GM19395 (cell line): ENCODE data around the gene FSTL4.
"Not testable (repeated sequence)": the region's sequence is repeated elsewhere in the genome, so short reads cannot be mapped to it uniquely, and the experiment has no call there.

Experiments used
- ATAC-seq: cut with Tn5 transposase; IDR thresholded peaks from one replicate; pipeline ENCODE4 v1.9.1; 2021; ENCODE audit warnings: mild to moderate bottlenecking, moderate library complexity; ENCODE audit not compliant: unreplicated experiment

Gene FSTL4

GRCh38 chr5:133214153-133214820, 398.1 kb downstream of the FSTL4 start:
- ATAC-seq, result no peak

GRCh38 chr5:133205649-133206048, 406.7 kb downstream of the FSTL4 start:
- no peak for ATAC-seq

- no peak for ATAC-seq
Measured at GRCh38 chr5:133205204-133205603, 407.1 kb downstream of the FSTL4 start.

- no peak for ATAC-seq
Measured at GRCh38 chr5:133203317-133204305, 408.7 kb downstream of the FSTL4 start.

GRCh38 chr5:133202066-133202665, 410.2 kb downstream of the FSTL4 start:
- ATAC-seq, result no peak

GRCh38 chr5:133201310-133201709, 411.0 kb downstream of the FSTL4 start:
- no peak for ATAC-seq

GRCh38 chr5:133200256-133200655, 412.1 kb downstream of the FSTL4 start:
- ATAC-seq, result no peak

- no peak for ATAC-seq
Measured at GRCh38 chr5:133199417-133200178, 412.7 kb downstream of the FSTL4 start.

GRCh38 chr5:133198511-133198910, 413.8 kb downstream of the FSTL4 start:
- no peak for ATAC-seq

GRCh38 chr5:133196441-133197085, 415.8 kb downstream of the FSTL4 start:
- no peak for ATAC-seq

GRCh38 chr5:133195250-133195649, 417.1 kb downstream of the FSTL4 start:
- no peak for ATAC-seq

GRCh38 chr5:133193794-133194193, 418.5 kb downstream of the FSTL4 start:
- ATAC-seq, result no peak

GRCh38 chr5:133192716-133193115, 419.6 kb downstream of the FSTL4 start:
- ATAC-seq, result no peak

- ATAC-seq, result no peak
Measured at GRCh38 chr5:133189881-133190280, 422.5 kb downstream of the FSTL4 start.

- ATAC-seq, result no peak
Measured at GRCh38 chr5:133179405-133179804, 432.9 kb downstream of the FSTL4 start.

- ATAC-seq, result not testable (repeated sequence)
Measured at GRCh38 chr5:133170756-133171387, 441.5 kb downstream of the FSTL4 start.

GRCh38 chr5:133164759-133165158, 447.6 kb downstream of the FSTL4 start:
- no peak for ATAC-seq

GRCh38 chr5:133163839-133164238, 448.5 kb downstream of the FSTL4 start:
- ATAC-seq, result no peak

GRCh38 chr5:133159543-133159942, 452.8 kb downstream of the FSTL4 start:
- ATAC-seq, result no peak
